Subcutaneous preadipocyte (primary cell): ENCODE results near the gene TRIM77. TPM values are rescaled to one million over a fixed set of nuclear protein-coding genes. Genes with fewer than 3 reads are reported as not detected.

ENCODE experiments used
- small RNA-seq: library from RNA; depleted of rRNA; stranded (forward); fragments of <200 nt; gene quantifications from one replicate; pipeline ENCODE3, GENCODE V24; 2012
- total RNA-seq: library from RNA; depleted of rRNA; stranded (reverse); fragments of >200 nt; gene quantifications from 2 replicates; pipeline ENCODE4 v1.2.3, GENCODE V29; 2012

TRIM77 gene, protein sequence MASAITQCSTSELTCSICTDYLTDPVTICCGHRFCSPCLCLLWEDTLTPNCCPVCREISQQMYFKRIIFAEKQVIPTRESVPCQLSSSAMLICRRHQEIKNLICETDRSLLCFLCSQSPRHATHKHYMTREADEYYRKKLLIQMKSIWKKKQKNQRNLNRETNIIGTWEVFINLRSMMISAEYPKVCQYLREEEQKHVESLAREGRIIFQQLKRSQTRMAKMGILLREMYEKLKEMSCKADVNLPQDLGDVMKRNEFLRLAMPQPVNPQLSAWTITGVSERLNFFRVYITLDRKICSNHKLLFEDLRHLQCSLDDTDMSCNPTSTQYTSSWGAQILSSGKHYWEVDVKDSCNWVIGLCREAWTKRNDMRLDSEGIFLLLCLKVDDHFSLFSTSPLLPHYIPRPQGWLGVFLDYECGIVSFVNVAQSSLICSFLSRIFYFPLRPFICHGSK
- not detected in 2 replicates for total RNA-seq

DNA sequence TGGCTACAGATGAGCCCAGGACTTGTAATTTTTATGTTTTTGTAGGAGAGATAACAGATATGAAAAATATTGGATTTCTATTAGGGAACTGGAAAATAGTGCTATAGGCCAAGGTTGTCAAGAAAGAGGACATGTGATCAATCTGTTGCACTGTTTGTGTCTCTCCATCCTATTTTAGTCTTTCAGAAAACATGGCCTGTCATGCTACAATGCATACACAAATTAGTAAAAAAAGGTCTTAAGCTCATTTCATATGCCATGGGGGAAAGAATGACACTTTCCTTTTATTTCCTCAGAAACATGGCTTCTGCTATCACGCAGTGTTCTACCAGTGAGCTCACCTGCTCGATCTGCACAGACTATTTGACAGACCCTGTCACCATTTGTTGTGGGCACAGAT lies at the start of gene TRIM77:
TRIM77 (plus strand) TSS at position 301 of the 400 bp plus-strand sequence; CDS start at position 301, 0 bp downstream.

Small RNAs within 50 kb of the gene (small RNA-seq; reads per million reads assigned to genes)
- not detected for gene AP003122.3

Other genes starting within 250 kb of the TRIM77 start
- gene NOX4, start 218.9 kb upstream of the TRIM77 start, total RNA-seq = 0.20 and 0.37 TPM in 2 replicates
- gene TRIM49, start 98.3 kb downstream of the TRIM77 start, total RNA-seq = not detected in 2 replicates
- not detected in 2 replicates for gene TRIM64B, start 168.2 kb downstream of the TRIM77 start, total RNA-seq
- gene TRIM49D1, start 211.9 kb downstream of the TRIM77 start, total RNA-seq = not detected in 2 replicates
- not detected in 2 replicates for gene TRIM49D2, start 213.8 kb downstream of the TRIM77 start, total RNA-seq